HG02885 (cell line): ENCODE measurements around the gene WAC.

ENCODE experiments used
- ATAC-seq: cut with Tn5 transposase; IDR thresholded peaks from one replicate; pipeline ENCODE4 v1.9.1; 2021; ENCODE audit warnings: mild to moderate bottlenecking; ENCODE audit not compliant: unreplicated experiment, poor library complexity

WAC gene

GRCh38 chr10:28530751-28531150 is 2.2 kb upstream of the WAC start:
- no peak for ATAC-seq

GRCh38 chr10:28533186-28533564 is 257 bp downstream of the WAC start:
- ATAC-seq: peak; percentile 1

- ATAC-seq: peak; percentile 25
Measured at GRCh38 chr10:28533571-28534304, 820 bp downstream of the WAC start.

GRCh38 chr10:28535846-28536245 is 2.9 kb downstream of the WAC start:
- no peak for ATAC-seq

DNA sequence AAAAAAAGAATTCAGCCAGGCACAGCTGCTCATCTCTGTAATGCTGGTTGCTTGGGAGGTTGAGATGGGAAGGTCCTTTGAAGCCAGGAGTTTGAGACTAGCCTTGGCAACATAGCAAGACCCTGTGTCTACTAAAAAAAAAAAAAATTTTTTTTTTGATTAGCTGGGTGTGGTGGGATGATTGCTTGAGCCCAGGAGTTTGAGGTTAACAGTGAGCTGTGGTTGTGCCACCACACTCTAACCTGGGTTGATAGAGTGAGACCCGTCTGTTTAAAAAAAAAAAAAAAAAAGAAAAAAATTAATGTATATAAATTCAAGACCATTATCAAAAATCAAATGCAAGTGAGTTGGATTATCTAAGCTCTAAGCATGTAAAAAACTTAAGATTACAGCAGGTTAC is 5.7 kb downstream of the WAC start:
- ATAC-seq: no peak

- no peak for ATAC-seq
Measured at GRCh38 chr10:28540145-28540544, 7.2 kb downstream of the WAC start.

DNA sequence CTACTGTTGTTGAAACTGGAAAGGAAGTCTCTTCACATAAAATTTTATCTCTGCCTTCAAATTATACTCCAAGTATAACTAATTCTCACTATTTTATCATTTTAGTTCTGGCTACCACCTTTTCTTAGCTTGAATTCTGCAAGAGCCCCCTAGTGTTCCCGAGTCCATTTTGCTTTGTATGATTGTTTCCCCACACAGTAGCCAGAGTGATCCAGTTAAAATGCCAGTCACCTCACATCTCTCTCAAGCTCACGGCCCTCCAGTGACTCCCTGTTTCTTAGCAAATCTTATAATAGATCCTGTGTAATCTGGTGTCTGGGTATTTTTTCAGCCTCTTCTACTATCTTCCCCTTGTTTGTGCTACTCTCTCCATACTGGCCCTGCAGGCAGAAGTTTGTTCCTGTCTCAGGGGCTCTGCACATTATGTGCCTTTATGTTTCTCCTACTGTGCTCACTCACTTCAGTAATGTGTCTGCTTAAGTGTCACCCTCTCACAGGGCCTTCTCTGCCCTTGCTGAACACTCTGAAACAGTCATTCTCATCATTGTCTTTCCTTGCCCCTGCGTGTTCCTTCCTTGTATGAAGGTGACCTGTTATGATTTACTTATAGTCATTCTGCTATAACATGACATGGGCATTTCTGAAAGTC is 8.9 kb downstream of the WAC start:
- ATAC-seq: no peak

- ATAC-seq: no peak
Measured at GRCh38 chr10:28542728-28543127, 9.8 kb downstream of the WAC start.

- ATAC-seq: no peak
Measured at GRCh38 chr10:28544058-28544457, 11.1 kb downstream of the WAC start.

DNA sequence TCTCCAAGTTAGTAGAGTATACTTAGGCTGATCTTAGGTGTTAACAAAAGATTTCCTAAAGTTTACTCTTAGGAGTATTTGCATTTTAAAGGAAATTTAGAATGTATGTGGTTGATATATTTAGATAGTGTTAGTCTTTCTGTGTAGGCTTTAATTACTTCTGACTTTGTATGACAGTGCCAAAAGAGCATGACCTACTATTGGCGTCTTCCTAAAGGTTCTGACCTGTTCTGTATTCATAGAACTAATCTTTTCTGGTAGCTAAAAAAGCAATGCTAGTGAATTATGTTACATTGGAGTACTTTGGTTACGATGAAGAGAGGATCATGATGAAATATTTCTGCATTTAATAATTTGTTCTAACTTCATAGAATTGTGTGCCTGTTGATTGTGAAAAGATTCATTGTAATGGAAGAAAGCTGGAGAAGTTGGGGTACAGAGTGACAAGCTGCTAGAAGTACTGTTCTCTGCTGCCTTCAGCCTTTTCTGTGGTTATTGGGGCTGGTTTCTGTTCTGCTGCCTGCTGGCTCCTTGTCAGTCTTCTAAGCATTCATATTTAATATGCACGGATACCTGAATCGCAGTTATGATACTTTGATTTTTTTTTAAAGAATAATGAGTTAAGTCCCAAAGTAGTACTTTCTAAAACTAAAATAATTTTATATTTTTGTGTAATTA is 13.2 kb downstream of the WAC start:
- peak; percentile 83 for ATAC-seq

DNA sequence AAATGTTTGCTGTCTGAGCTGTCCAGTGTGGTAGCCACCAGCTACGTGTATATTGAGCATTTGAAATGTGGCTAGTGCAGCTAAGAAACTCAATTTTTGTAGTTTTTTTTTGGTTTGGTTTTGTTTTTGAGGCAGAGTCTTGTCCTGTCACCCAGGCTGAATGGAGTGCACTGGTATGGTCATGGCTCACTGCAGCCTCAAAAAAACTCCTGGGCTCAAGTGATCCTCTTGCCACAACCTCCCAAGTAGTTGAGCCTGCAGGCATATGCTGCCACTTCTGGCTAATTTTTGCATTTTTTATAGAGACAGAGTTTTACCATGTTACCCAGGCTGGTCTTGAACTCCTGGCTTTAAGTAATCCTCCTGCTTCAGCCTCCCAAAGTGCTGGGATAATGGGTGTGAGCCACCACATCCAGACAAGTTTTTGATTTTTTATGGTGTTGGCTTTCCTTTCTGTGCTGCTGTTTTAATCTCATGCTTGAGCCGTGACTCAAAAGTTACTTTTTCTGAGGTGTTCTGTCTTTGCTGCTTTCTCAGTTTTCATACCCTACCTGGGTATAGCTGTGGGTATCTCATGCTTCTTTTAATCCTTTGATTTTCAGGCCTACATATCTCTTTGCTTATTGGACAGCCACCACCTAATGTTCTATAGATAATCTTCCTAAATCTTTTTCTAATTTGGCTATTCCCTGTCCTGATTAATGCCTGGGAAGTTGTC is 16.0 kb downstream of the WAC start:
- ATAC-seq: no peak

DNA sequence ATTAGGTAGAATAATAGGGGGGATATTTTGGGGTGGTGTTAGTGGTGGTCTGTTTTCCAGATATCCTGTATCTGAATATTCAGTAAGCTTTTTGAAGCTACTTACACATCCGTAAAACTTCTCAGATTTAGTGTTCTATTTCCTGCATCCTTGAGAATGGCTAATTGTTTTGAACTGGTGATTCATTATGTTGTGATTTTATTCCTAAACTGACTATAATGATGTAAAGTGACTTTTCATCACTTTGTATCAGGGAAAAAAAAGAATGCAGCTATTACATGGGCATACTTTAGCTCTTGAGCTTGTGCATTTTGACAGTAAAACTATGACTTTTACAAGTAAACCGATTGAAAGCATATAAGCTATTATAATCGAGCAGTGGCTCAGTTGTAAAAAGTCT is 18.2 kb downstream of the WAC start:
- no peak for ATAC-seq

DNA sequence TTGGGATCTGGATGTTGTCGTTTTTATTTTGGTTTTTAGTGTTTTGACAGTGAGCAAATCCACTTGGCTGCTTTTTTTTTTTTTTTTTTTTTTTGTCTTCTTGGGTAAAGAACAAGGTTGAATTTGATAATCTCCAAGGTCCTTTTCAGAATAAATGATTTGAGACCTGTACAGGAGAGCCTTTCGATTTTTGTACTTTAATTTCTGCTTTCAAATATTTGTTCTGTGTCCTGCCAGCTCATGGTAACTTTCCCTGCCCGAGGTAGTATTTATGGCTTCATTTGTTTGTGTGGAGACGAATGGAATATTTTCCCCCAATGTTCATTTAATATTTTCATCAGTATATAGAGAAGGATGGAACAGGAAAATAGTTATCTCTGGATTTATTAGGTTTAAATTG is 19.9 kb downstream of the WAC start:
- no peak for ATAC-seq

GRCh38 chr10:28554009-28554408 is 21.1 kb downstream of the WAC start:
- ATAC-seq: no peak

DNA sequence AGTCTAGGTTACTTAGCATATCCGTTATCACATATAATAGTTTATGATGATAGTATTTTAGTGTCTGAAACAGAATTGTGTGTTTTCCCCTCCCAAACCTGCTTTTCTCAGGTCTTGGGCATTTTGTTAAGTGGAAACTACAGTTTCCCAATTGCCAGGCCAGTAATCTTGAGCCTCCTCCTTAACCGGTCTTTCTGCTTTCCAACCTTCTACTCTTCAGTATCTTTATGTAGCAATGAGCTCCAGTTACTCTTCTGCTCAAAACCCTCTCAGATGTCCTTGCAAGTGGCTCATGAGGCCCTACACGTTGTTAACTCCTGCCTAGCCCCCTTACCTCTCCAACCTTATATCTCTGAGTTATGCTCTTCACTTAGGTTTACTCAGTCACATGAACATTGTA is 22.0 kb downstream of the WAC start:
- no peak for ATAC-seq

- ATAC-seq: no peak
Measured at GRCh38 chr10:28555358-28555757, 22.4 kb downstream of the WAC start.

DNA sequence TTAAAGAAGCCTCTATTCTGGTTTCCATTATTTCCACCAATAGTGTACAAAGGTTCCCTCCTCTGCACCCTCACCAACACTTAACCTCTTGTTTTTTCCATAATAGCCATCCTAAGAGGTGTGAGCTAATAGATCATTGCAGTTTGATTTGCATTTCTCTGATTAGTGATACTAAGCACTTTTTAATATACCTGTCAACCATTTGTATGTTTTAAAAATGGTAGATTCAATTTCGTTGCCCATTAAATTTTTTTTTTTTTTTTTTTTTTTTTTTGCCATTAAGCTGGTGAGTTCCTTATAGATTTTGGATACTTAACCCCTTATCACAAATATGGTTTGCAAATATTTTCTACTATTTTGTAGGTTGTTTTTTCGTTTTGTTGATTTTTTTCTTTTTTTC is 23.2 kb downstream of the WAC start:
- ATAC-seq: no peak

- no peak for ATAC-seq
Measured at GRCh38 chr10:28558186-28558585, 25.3 kb downstream of the WAC start.

GRCh38 chr10:28558923-28559508 is 26.1 kb downstream of the WAC start:
- ATAC-seq: no peak

DNA sequence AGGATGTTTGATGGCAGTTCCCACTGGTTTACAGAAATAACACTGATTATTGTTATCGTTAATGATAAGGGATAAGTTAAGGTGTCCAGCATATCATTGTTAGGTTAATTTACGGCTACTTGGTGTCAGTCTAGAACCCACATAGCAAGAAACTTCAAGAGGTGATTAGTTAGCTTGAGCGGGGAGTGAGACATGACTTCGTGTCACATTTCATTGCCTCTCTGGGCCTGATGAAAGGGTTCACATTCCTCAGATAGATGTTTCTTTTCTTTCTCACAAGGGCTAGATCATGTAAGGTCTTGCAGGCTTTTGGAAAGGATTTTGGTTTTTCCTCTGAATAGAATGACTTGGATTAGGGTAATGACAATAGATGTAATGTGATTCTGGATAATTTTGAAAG is 26.7 kb downstream of the WAC start:
- ATAC-seq: no peak

DNA sequence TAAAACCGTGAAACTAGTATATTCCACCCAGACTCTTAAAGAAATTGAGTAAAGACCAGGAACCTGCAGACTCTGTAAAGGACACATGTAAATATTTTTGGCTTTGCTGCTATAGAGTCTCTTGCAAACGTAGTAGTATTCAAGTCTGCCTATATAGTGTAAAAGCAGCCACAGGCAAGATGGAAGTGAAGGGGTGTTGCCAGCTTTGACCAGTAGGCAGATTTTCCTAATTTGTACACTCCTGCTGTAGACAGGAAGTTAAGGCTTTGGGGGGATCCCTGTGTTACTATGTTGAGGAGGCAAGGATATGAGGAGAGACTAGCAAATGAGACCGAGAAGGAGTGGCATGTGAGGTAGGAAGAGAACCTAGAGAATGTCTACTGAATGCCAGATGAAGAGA is 27.7 kb downstream of the WAC start:
- no peak for ATAC-seq
